ENCODE data around the gene NLK. TPM values are rescaled to one million over a fixed set of nuclear protein-coding genes. Genes with fewer than 3 reads are reported as not detected.
"Not testable (repeated sequence)": the region's sequence is repeated elsewhere in the genome, so short reads cannot be mapped to it uniquely, and the experiment has no call there.

The NLK gene
- total RNA-seq, 2 donors from 2014 or later: 19.8 to 37.0 TPM

GRCh38 chr17:28029044-28029443 is 13.4 kb upstream of the NLK start:
- no peak for DNase-seq (ENCODE audit: low spot score)
- Histone ChIP-seq H3K4me1 (replicated peaks) (no peaks in the 10 kb centered on the region), H3K27me3 (replicated peaks; ENCODE audit: insufficient read depth) (no peaks in the 10 kb centered on the region), H3K27ac (no peak overlapping the region), H3K36me3 (no peaks in the 10 kb centered on the region), H3K9me3 (no peaks in the 10 kb centered on the region), H3K4me3 (no peak overlapping the region)
- intact Hi-C loops (cut with DNase I): no loop called here
- no peak for TF ChIP-seq CTCF (IDR thresholded peaks at IDR 0.05)
- no peak for TF ChIP-seq POLR2A (IDR thresholded peaks at IDR 0.05)
- no peak for TF ChIP-seq POLR2AphosphoS5 (IDR thresholded peaks at IDR 0.05)
- WGBS: 90% methylated on average over 1 of the region's 1 CpG

GRCh38 chr17:28030386-28030785 is 12.1 kb upstream of the NLK start:
- no peak for DNase-seq (ENCODE audit: low spot score)
- Histone ChIP-seq H3K4me1 (replicated peaks) (no peaks in the 10 kb centered on the region), H3K9me3 (no peaks in the 10 kb centered on the region), H3K4me3 (no peak overlapping the region), H3K27me3 (replicated peaks; ENCODE audit: insufficient read depth) (no peaks in the 10 kb centered on the region), H3K36me3 (no peaks in the 10 kb centered on the region), H3K27ac (no peak overlapping the region)
- intact Hi-C loops (cut with DNase I): no loop called here
- TF ChIP-seq CTCF (IDR thresholded peaks at IDR 0.05) (no peak), POLR2AphosphoS5 (IDR thresholded peaks at IDR 0.05) (no peak), POLR2A (IDR thresholded peaks at IDR 0.05) (no peak)
- WGBS: 43% methylated on average over 3 of the region's 3 CpGs

DNA sequence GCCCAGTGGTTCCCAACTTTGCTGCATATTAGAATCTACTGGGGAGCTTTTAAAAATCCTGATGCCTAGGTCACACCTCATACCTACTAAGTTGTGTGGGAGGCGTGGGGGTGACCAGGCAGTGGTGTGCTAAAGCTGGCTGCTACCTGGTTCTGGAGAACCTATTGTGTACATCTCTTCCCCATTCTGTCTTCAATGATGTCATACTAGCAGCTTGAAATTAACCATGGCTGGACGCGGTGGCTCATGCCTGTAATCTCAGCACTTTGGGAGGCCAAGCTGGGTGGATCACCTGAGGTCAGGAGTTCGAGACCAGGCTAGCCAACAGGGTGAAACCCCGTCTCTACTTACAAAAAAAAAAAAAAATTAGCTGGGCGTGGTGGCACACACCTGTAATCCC is 11.3 kb upstream of the NLK start:
- TF ChIP-seq POLR2A (IDR thresholded peaks at IDR 0.05): no peak
- no peak for TF ChIP-seq CTCF (IDR thresholded peaks at IDR 0.05)
- TF ChIP-seq POLR2AphosphoS5 (IDR thresholded peaks at IDR 0.05): no peak
- WGBS: 89% methylated on average over 6 of the region's 6 CpGs

DNA sequence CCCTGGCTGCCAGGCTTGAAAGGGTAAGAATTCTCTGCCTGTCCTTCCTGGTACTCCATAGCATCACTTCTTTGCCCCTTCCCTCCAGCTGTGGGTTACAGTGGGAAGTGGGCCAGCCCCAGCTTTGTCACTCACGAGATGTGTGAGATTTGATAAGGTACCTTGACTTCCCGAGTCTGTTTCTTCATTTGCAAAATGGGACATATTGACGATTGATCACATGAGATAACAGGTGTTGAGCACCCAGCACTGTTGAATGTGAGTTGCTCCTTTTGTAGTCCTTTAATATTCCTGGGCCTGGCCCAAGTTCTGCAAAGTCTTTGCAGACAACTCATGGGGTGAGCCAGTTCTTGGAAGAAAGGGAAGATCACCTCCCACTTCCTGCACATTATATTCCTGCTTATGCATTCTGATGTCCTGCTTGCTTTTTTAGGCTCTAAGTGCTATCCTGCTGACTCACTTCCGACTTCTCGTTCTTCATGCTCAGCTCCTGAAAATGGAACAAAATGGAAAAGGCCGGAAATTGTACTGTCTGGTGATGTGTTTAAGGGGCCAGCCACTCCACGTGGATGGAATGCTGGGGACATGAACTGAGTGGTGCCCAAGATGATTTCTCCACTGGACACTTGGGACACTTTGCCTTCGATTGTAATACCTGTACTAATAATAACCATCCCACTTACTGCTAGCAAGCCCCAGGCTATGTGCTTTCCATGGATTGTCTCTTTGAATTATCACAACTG is 8.3 kb upstream of the NLK start:
- no peaks in the 10 kb centered on the region for H3K27me3 ChIP-seq (replicated peaks; ENCODE audit: insufficient read depth)
- H3K4me3 ChIP-seq: no peak overlapping the region
- H3K9me3 ChIP-seq: no peaks in the 10 kb centered on the region
- intact Hi-C loops (cut with DNase I): no loop called here
- TF ChIP-seq POLR2AphosphoS5 (IDR thresholded peaks at IDR 0.05): no peak
- no peak for TF ChIP-seq POLR2A (IDR thresholded peaks at IDR 0.05)
- TF ChIP-seq CTCF (IDR thresholded peaks at IDR 0.05): no peak
- no peak overlapping the region for H3K27ac ChIP-seq
- no peak for DNase-seq (ENCODE audit: low spot score)
- no peaks in the 10 kb centered on the region for H3K36me3 ChIP-seq
- no peaks in the 10 kb centered on the region for H3K4me1 ChIP-seq (replicated peaks)
- WGBS: 66% methylated on average over 8 of the region's 8 CpGs

More for the DNA sequence above, 11.3 kb upstream of the NLK start:
- DNase-seq (ENCODE audit: low spot score): no peak
- H3K4me1 ChIP-seq (replicated peaks): no peaks in the 10 kb centered on the region
- no peaks in the 10 kb centered on the region for H3K9me3 ChIP-seq
- no peak overlapping the region for H3K4me3 ChIP-seq
- H3K27me3 ChIP-seq (replicated peaks; ENCODE audit: insufficient read depth): no peaks in the 10 kb centered on the region
- intact Hi-C loops (cut with DNase I): no loop called here
- no peak overlapping the region for H3K27ac ChIP-seq
- H3K36me3 ChIP-seq: no peaks in the 10 kb centered on the region

- 90% methylated on average over 4 of the region's 4 CpGs for WGBS
- not testable (repeated sequence) for H3K27me3 ChIP-seq (replicated peaks; ENCODE audit: insufficient read depth)
Measured at GRCh38 chr17:28035452-28035851, 7.0 kb upstream of the NLK start.

DNA sequence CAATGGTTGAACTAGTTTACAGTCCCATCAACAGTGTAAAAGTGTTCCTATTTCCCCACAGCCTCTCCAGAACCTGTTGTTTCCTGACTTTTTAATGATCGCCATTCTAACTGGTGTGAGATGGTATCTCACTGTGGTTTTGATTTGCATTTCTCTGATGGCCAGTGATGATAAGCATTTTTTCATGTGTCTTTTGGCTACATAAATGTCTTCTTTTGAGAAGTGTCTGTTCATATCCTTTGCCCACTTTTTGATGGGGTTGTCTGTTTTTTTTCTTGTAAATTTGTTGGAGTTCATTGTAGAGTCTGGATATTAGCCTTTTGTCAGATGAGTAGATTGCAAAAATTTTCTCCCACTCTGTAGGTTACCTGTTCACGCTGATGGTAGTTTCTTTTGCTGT is 6.6 kb upstream of the NLK start:
- intact Hi-C loops (cut with DNase I): not testable (repeated sequence)

More at GRCh38 chr17:28035452-28035851, 7.0 kb upstream of the NLK start:
- H3K4me1 ChIP-seq (replicated peaks); H3K4me3 ChIP-seq; H3K9me3 ChIP-seq; DNase-seq (ENCODE audit: low spot score); intact Hi-C loops (cut with DNase I); H3K36me3 ChIP-seq; H3K27ac ChIP-seq: not testable (repeated sequence)

More for the DNA sequence above, 6.6 kb upstream of the NLK start:
- not testable (repeated sequence) for H3K27ac ChIP-seq; H3K4me3 ChIP-seq; DNase-seq (ENCODE audit: low spot score); H3K9me3 ChIP-seq; H3K36me3 ChIP-seq; H3K4me1 ChIP-seq (replicated peaks); H3K27me3 ChIP-seq (replicated peaks; ENCODE audit: insufficient read depth)
- 81% methylated on average over 2 of the region's 2 CpGs for WGBS
